Progenitor cell of endocrine pancreas (in vitro differentiated cells): ENCODE results near the gene KRTAP5-5. TPM values are rescaled to one million over a fixed set of nuclear protein-coding genes. Genes with fewer than 3 reads are reported as not detected.
"Not testable (repeated sequence)": the region's sequence is repeated elsewhere in the genome, so short reads cannot be mapped to it uniquely, and the experiment has no call there.

Source experiments
- DNase-seq: peaks from one replicate; pipeline ENCODE4 v3.0.0; 2021; ENCODE audit warnings: low spot score; ENCODE audit not compliant: unreplicated experiment
- H3K27ac Mint-ChIP-seq: 2 replicates; pipeline ENCODE4 v1.8.0; 2021; ENCODE audit warnings: mild to moderate bottlenecking, moderate library complexity, mixed read lengths
- H3K27me3 Mint-ChIP-seq: 2 replicates; pipeline ENCODE4 v1.8.0; 2021; ENCODE audit warnings: mixed read lengths
- H3K36me3 Mint-ChIP-seq: 2 replicates; pipeline ENCODE4 v1.8.0; 2022; ENCODE audit warnings: mixed read lengths; ENCODE audit not compliant: insufficient read depth
- H3K4me1 Mint-ChIP-seq: 2 replicates; pipeline ENCODE4 v1.8.0; 2021; ENCODE audit warnings: low read depth, mixed read lengths
- H3K4me3 Mint-ChIP-seq: 2 replicates; pipeline ENCODE4 v1.8.0; 2021; ENCODE audit warnings: low read depth, mild to moderate bottlenecking, moderate library complexity, mixed read lengths
- H3K9me3 Mint-ChIP-seq: 2 replicates; pipeline ENCODE4 v1.8.0; 2021; ENCODE audit warnings: low read depth, mixed read lengths
- total RNA-seq: library from RNA; stranded (reverse); gene quantifications from 2 replicates; pipeline ENCODE4 v1.2.1, GENCODE V29; 2021
- TF ChIP-seq, protein P1 (sequence below): fragments of 200-600 bp; sonication (generic); IDR thresholded peaks from one replicate; pipeline ENCODE4 v1.5.0; 2021; ENCODE audit warnings: antibody characterized with exemption, mild to moderate bottlenecking; ENCODE audit not compliant: unreplicated experiment

KRTAP5-5 gene
- total RNA-seq, 1 donor from 2014 or later: not detected

- not testable (repeated sequence) for H3K9me3 Mint-ChIP-seq, H3K27ac Mint-ChIP-seq, H3K4me3 Mint-ChIP-seq, H3K36me3 Mint-ChIP-seq, DNase-seq, H3K4me1 Mint-ChIP-seq
- peaks cover 37% of the 10 kb centered on the region for H3K27me3 Mint-ChIP-seq
Measured at GRCh38 chr11:1607901-1608300, 21.7 kb upstream of the KRTAP5-5 start.

- peaks cover 7% of the 10 kb centered on the region for H3K9me3 Mint-ChIP-seq
- DNase-seq: no peak
Measured at GRCh38 chr11:1608363-1608762, 21.2 kb upstream of the KRTAP5-5 start, which contains the start of gene KRTAP5-3. Gene KRTAP5-3 (minus strand): TSS chr11:1608463. CDS start chr11:1608385, 78 bp downstream.

GRCh38 chr11:1618231-1618630, 11.3 kb upstream of the KRTAP5-5 start:
- no peak overlapping the region for H3K27ac Mint-ChIP-seq
- H3K27me3 Mint-ChIP-seq: peaks cover 48% of the 10 kb centered on the region
- no peaks in the 10 kb centered on the region for H3K36me3 Mint-ChIP-seq

More at GRCh38 chr11:1608363-1608762, 21.2 kb upstream of the KRTAP5-5 start, which contains the start of gene KRTAP5-3:
- H3K36me3 Mint-ChIP-seq: no peaks in the 10 kb centered on the region
- H3K27ac Mint-ChIP-seq: no peak within 1 kb of the TSS
- no peak within 1 kb of the TSS for H3K4me3 Mint-ChIP-seq
- no peaks in the 10 kb centered on the region for H3K4me1 Mint-ChIP-seq
- TF ChIP-seq, protein P1, sequence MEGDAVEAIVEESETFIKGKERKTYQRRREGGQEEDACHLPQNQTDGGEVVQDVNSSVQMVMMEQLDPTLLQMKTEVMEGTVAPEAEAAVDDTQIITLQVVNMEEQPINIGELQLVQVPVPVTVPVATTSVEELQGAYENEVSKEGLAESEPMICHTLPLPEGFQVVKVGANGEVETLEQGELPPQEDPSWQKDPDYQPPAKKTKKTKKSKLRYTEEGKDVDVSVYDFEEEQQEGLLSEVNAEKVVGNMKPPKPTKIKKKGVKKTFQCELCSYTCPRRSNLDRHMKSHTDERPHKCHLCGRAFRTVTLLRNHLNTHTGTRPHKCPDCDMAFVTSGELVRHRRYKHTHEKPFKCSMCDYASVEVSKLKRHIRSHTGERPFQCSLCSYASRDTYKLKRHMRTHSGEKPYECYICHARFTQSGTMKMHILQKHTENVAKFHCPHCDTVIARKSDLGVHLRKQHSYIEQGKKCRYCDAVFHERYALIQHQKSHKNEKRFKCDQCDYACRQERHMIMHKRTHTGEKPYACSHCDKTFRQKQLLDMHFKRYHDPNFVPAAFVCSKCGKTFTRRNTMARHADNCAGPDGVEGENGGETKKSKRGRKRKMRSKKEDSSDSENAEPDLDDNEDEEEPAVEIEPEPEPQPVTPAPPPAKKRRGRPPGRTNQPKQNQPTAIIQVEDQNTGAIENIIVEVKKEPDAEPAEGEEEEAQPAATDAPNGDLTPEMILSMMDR: no peak
- peaks cover 33% of the 10 kb centered on the region for H3K27me3 Mint-ChIP-seq

GRCh38 chr11:1619449-1619848, 10.1 kb upstream of the KRTAP5-5 start:
- Mint-ChIP-seq H3K9me3 (peaks cover 10% of the 10 kb centered on the region), H3K27ac (no peak overlapping the region), H3K36me3 (no peaks in the 10 kb centered on the region), H3K4me1 (no peaks in the 10 kb centered on the region), H3K27me3 (peaks cover 56% of the 10 kb centered on the region), H3K4me3 (no peak overlapping the region)
- DNase-seq: no peak
- TF ChIP-seq, protein P1: no peak

More at GRCh38 chr11:1618231-1618630, 11.3 kb upstream of the KRTAP5-5 start:
- Mint-ChIP-seq H3K9me3 (peaks cover 10% of the 10 kb centered on the region), H3K4me1 (no peaks in the 10 kb centered on the region), H3K4me3 (no peak overlapping the region)
- TF ChIP-seq, protein P1: no peak
- DNase-seq: no peak

GRCh38 chr11:1622086-1622485, 7.5 kb upstream of the KRTAP5-5 start, which contains the start of gene KRTAP5-4:
Gene KRTAP5-4 (minus strand): TSS chr11:1622138. CDS start chr11:1622093, 45 bp downstream.
- H3K4me3 Mint-ChIP-seq: no peak within 1 kb of the TSS
- no peaks in the 10 kb centered on the region for H3K4me1 Mint-ChIP-seq
- no peak within 1 kb of the TSS for H3K27ac Mint-ChIP-seq
- H3K36me3 Mint-ChIP-seq: no peaks in the 10 kb centered on the region
- TF ChIP-seq, protein P1: no peak
- peaks cover 54% of the 10 kb centered on the region for H3K27me3 Mint-ChIP-seq
- peaks cover 4% of the 10 kb centered on the region for H3K9me3 Mint-ChIP-seq
- DNase-seq: no peak

GRCh38 chr11:1623716-1624115, 5.9 kb upstream of the KRTAP5-5 start:
- H3K27ac Mint-ChIP-seq: no peak overlapping the region
- H3K4me1 Mint-ChIP-seq: no peaks in the 10 kb centered on the region

More at GRCh38 chr11:1623716-1624115, 5.9 kb upstream of the KRTAP5-5 start:
- no peak for DNase-seq
- H3K27me3 Mint-ChIP-seq: peaks cover 58% of the 10 kb centered on the region
- H3K9me3 Mint-ChIP-seq: no peaks in the 10 kb centered on the region
- TF ChIP-seq, protein P1: no peak
- H3K36me3 Mint-ChIP-seq: no peaks in the 10 kb centered on the region
- no peak overlapping the region for H3K4me3 Mint-ChIP-seq
